C1 segment of cervical spinal cord (tissue), 14 donors: ENCODE results near the gene TTC21A.
"Not testable (repeated sequence)": the region's sequence is repeated elsewhere in the genome, so short reads cannot be mapped to it uniquely, and the experiment has no call there.

Source experiments
- DNase-seq, 14 donors: peaks; one replicate each; lab custom pipeline; 2025; lab: John Stamatoyannopoulos, UW

The TTC21A gene, protein sequence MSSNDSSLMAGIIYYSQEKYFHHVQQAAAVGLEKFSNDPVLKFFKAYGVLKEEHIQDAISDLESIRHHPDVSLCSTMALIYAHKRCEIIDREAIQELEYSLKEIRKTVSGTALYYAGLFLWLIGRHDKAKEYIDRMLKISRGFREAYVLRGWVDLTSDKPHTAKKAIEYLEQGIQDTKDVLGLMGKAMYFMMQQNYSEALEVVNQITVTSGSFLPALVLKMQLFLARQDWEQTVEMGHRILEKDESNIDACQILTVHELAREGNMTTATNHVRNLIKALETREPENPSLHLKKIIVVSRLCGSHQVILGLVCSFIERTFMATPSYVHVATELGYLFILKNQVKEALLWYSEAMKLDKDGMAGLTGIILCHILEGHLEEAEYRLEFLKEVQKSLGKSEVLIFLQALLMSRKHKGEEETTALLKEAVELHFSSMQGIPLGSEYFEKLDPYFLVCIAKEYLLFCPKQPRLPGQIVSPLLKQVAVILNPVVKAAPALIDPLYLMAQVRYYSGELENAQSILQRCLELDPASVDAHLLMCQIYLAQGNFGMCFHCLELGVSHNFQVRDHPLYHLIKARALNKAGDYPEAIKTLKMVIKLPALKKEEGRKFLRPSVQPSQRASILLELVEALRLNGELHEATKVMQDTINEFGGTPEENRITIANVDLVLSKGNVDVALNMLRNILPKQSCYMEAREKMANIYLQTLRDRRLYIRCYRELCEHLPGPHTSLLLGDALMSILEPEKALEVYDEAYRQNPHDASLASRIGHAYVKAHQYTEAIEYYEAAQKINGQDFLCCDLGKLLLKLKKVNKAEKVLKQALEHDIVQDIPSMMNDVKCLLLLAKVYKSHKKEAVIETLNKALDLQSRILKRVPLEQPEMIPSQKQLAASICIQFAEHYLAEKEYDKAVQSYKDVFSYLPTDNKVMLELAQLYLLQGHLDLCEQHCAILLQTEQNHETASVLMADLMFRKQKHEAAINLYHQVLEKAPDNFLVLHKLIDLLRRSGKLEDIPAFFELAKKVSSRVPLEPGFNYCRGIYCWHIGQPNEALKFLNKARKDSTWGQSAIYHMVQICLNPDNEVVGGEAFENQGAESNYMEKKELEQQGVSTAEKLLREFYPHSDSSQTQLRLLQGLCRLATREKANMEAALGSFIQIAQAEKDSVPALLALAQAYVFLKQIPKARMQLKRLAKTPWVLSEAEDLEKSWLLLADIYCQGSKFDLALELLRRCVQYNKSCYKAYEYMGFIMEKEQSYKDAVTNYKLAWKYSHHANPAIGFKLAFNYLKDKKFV (N-terminal part only)

DNA sequence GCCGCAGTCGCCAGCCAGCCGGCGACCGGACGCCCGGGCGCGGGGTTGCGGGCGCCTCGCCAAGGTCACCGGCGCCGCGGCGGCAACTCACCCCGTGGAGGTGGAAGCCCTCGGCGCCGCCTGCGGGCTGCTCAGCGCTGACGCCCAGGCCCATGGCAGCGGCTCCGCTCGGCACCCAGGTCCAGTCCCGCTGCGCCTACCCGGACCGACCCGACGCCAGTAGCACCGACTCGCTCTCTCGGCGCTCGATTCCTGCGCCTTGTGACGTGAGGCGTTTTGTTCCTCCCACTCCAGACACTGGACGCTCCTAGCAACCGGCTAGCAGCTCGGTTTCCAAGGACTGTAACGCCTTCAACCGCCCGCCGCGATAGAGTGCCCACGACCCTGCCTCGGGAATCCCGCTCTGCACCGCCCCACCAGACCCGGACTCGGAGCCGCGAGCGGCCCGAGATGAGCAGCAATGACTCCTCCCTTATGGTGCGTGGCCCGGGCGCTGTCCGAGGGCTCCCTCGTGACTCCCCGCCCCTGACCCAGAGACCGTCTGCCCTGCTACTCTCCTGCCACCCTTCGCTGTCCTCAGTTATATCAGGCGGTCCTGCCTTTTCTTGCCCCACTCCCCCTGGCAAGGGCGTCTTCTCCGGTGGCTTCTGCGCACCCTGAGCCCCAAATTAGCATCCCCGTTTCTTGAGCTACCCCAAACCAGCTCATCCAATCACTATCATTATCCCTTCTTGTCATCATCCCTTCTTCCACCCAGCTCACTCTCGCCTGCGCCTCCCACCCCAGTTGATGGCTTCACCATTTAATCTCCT is at the start of gene TTC21A, which contains the start of gene GORASP1:
Gene TTC21A, plus strand, starts transcription at position 293 of the 812 bp plus-strand sequence. Its CDS starts 158 bp downstream, at position 451.
Gene GORASP1, minus strand, starts transcription at position 240 of the 812 bp plus-strand sequence. Its CDS starts 86 bp downstream, at position 154.
- peak; percentile 8 to 91 (median 87) for DNase-seq

DNA sequence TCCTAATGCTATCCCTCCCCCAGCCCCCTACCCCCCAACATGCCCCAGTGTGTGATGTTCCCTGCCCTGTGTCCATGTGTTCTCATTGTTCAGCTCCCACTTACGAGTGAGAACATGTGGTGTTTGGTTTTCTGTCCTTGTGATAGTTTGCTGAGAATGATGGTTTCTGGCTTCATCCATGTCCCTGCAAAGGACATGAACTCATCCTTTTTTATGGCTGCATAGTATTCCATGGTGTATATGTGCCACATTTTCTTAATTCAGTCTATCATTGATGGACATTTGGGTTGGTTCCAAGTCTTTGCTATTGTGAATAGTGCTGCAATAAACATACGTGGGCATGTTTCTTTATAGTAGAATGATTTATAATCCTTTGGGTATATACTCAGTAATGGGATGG is 46.3 kb upstream of the TTC21A start:
- DNase-seq, result not testable (repeated sequence)

DNA sequence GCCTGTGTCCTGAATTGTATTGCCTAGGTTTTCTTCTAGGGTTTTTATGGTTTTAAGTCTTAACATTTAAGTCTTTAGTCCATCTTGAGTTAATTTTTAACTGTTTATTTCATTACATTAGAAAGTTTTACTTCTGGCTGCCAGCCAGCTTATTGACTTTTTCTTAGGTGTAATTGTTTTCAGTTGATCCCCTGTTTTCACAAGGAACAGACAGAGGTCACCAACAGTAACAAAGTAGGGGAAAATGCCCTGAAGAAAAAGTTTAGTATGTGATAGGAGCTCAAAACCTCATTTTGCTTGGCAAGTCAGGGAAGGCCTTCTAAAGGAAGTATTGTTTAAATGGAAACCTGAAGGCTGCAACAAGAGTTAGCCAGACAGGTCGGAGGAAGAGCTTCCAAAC is 45.3 kb upstream of the TTC21A start:
- no peak for DNase-seq

DNA sequence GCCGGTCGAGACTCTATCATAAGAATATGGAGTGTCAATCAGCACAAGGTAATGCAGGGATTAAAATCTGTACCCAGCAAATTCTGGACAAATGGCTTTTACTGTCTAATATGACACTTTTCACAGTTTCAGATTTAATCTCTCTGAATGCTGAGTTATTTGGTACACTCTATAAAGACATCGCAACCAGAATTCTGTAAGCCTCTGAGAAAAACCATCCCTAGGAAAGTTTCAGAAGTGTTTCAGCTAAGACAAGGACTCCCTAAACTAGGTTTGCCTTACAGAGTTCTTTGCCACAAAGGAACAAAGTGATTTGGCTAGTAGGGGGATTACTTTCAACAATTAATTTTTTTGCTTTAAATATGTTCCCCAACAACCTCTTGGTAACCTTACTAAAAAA is 44.3 kb upstream of the TTC21A start:
- DNase-seq, result no peak

DNA sequence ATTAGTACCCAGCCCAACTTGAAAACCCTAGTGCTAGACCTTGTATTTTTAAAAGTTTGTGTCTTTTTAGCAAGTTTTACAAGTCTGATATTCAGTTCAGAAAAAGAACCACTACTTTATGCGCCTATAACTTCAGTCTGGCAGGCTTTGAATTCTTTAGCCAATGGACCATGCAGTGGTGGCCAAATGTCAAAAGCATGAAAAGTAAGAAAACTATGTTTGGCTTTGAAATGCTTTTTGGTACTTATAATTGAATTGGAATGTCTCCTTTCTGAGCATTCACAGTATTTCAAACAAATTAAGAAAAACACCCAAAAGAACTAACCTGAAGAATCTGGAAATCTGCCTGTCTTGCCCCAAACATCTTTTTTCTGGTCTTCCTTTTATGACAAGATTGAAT is 42.8 kb upstream of the TTC21A start:
- no peak for DNase-seq

DNA sequence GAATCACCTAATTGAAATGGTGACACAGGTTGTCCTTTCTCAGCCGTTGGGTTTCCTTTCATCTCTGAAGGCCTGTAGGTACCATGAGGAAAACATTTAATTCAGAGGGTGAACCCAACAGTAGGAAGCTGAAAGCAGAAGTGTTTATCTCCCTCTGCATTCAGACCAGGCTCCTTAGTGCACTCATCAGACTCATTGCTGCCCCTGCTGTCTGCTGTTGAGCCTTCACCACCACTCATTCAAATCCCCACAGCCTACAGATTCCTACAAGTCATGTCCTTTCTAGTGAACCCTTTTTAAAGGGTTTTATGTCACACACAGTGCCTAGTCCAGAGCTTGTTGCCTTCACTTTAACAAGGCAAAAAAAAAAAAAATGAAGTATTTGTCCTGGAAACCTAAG is 42.3 kb upstream of the TTC21A start:
- DNase-seq, result peak in 3 of 14 donors; percentile 3 to 6 (median 4)

DNA sequence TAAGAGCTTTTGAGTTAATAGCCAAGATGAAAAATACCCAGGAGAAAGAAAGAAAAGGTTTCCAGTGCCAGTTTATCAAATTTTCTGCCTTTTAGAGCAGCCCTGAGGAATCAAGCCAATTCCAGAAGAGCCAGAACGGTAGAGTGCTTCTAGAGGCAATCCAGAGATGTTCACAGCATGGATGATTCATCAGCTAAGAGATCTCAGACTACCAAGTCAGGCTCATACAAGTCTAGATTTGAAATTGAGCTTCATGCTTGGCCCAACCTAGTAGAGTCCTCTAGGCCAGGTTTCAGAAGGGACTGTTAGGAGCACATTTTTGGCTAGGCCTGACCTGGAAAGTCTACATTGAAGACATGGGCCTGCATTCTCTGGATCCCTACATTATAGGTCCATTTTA is 40.2 kb upstream of the TTC21A start:
- DNase-seq, result no peak

DNA sequence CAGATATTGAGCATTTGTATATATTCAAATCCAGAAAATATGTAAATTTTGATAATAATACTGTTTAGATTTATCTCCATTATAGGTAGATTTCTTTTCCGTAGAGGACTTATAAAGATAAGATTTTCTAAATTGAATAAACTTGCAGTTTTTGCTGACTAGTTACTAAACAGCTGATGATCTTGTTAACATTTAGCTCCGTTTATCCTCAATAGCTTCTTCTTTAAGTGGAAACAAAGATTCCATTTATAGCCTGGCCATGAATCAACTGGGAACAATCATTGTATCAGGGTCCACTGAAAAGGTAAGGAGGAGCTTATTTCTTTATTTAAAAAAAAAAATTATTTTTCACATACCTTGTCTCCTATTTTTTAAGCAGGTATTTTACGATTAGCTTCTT is 38.9 kb upstream of the TTC21A start:
- DNase-seq, result no peak

DNA sequence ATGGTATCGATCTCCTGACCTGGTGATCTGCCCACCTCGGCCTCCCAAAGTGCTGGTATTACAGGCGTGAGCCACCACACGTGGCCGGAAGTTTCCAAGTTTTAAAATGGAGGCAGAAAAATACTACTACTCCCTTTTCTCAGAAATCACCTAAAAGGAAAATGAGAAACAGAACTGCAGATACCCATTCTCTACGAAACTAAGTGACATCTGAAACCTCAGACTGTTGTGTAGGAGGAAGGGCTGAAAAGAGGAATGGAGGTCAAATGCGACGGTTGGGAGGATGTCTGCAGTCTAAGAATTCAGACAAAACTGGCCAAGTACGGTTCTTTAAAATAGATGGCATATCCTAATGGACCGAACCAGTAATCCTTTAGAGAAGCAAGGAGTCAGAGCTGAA is 31.6 kb upstream of the TTC21A start:
- no peak for DNase-seq

DNA sequence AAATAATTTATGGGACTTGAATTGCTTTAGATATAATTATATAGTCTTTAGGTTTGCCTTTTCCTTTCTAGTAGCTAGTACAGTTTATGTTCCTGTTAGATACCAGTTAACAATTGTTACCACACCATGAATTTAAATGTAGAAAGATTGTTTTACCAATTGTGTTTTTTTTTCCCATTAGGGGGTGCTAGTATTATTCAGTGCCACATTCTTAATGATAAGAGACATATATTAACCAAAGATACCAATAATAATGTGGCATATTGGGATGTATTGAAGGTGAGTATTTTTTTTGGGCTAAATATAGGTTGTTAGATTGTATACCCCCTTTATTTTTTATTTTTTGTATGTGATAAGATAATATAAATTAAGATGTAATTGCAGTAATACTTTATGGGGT is 27.9 kb upstream of the TTC21A start:
- DNase-seq, result no peak

DNA sequence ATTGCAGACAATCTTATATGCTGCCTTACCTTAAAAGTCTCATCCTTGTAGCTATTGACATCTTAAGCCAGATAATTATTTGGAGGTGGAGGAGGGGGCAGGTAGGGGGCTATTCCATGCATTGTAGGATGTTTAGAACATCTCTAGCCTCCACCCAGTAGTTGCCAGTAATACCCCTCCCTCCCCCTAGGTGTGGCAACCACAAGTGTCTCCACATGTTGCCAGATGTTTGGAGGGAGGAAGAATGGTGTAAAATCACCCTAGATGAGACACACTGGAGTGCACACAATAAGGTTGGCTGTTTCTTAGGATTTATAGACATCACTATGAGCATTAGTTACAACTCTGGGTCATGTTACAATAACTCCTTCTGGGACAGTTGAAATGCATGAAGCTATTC is 27.5 kb upstream of the TTC21A start:
- no peak for DNase-seq

DNA sequence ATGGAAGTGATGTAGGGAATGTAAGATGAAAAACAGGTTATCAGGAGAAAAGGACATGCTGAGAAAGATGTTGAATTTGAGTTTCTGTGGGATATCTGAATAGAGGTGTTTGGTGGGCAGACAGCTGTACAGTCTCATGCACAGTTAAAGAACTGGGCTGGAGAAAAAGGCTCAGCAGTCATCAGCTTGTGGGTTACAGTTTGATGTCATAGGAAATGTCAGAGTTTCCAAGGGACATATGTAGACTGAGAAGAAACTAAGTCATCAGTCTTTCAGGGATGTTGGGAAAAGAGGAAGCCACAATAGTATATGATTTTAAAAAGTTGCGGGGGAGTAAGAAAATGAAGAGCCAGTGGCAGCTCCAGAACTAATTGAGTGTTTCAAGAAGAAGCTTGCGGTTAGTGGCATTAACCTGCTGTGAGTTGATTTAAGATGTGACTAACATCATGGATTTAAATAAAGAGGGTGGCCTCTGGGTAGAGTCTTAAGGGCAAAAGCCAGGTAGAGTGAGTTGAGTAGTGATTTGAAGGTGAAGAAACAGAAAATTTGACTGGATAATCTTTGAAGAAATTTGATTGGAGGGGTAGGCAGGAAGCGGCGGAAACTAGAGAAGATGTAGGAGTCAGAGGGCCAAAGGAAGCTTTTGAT is 24.7 kb upstream of the TTC21A start:
- DNase-seq, result no peak

DNA sequence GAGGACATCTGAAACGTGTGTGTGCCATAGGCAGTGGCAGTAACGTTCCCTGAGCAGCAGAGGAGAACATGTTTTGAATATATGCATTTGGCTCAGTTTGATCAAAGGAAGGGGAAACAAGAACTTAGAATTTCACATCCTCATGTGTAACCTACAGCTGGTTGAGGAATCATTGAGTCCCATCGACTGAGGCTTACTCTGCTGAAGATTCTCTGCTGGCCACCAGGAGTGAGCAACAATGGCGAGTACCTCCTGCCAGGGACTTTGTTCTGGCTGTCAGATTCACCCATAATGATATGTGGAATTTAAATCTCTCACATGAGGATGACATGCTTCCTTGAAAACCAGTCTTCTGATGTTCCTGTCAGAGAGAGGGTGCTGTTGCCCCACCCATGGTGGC is 21.3 kb upstream of the TTC21A start:
- DNase-seq, result no peak

DNA sequence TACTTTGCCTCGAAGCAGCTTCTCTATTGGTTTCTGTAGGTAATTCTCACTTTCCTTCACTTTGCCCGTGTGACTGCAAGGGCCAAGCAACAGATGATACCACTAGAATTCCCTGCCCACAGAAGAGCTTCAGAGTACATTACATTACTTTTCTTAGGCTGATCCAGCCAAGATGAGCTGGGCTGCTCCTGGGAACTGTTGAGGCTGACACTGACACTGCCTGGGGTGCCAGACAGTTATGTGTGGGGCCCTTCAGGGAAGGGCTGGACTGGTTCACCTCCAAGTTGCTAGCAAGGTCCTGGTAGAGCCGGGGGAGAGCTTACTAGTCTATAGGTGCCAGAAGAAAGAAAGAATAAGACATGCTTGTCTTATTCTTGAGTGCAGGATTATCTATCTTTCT is 19.0 kb upstream of the TTC21A start:
- DNase-seq, result no peak

DNA sequence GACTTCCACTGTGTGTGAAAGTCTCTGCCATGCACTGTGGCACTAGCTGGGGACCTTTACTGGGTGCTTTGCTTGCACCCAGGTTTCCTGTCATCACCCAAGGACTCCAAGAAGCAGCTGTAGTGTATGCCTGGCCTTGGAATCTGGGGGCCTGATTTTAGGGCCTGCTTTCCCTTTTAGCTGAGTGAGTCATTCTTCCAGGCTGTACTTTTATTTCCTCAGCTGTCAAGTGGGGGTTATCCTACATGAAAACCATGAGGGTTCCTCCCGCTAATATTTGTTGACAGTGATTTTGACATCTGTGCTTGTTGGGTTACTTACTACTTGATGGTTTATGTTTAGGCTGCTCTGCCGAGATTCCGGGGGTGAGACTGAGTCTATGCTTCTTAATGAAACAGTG is 18.6 kb upstream of the TTC21A start:
- DNase-seq, result no peak

DNA sequence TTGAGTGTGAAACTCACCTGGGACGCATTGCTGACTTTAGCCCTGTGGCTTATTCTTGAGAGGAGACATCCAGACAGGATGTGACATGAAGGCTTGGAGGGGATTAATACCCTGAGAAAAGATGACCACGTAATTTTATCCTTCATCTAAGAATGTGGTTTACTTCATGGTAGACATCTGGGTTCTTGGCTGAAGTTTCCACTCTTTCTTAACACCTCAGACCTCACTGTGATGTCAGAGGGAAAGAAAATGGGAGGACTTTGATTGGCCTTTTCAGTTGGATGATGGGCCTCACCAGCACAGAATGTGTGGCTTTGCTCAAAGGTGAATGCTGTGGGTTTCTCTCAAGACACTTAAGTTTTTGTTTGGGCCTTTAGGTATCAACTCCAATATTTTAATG is 16.6 kb upstream of the TTC21A start:
- no peak for DNase-seq

DNA sequence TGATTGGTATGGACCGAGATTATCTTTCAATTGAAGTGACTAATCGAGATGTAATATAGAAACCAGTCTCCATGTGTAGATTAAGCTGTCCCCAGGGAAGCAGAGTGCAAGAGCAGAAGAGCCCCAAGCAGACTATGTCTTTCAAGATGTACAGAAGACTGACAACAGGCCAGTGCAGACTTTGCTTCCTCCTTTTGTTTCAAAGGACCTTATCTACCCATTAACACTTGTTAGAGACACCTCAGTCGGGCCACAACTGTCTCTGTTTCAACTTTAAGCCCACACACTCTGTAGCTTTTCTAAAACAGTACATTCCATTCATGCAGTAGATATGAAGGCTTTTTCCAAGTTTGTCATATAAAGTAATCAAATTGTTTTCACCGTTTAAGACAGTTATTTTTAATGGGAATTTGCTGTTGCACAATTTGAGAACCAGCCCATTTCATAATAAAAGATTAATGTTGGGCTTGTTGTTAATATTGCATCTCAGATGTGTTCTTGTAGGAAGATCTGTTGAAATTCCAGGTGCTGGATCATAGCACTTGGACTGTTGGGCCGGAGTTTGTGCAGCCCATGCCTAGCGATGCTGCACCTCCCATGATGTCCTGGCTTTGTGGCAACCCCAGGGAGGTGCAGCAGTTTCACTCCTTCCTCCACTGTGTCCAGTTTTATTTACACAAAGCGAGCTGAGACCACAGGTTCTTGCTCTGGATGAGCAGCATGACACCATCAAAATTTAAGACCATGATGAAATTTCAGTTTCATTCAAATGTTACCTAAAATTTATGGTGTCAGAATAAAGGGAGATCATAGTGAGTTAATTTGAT is 12.4 kb upstream of the TTC21A start:
- no peak for DNase-seq

DNA sequence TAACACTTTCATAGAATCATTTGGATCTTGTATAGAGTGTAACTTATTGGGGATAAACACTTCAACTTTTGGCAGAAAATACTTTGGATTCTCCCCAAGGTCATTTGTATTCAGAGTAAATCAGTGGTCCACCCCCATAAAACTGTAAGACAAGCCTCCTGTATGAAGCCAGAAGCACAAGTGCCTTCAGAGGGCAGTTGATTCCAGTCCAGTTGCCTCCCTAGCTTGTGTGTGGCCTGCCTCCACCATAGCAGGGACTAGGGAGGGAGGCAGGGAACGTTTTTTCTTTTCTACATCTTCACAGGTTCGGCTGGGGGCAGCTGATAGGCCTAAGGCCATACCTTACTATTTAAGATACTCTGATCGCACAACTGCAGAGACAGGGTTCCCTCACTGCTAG is 11.7 kb upstream of the TTC21A start:
- peak in 1 of 14 donors; percentile 28 for DNase-seq

DNA sequence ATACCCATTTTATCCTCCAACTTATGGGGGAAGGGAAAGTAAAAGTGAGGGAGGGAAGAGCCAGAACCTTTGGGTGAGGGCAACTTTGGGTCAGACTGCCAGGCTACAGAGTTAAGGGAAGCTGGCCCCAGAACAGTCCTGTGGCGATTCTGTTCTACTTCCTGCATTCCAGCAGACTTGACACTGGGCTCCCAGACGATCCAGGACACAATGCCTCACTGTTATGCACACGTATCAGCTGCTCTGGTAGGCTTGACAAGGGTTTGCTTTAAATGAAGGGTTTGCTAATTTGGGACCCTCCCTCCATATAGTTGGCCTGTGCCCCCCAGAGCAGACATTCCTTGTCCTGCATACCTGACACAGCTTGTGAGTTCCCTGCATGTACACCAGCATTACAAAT is 10.7 kb upstream of the TTC21A start:
- DNase-seq, result peak in 7 of 14 donors; percentile 15 to 50 (median 26)
